ENCODE measurements around the gene ERC2. TPM values are rescaled to one million over a fixed set of nuclear protein-coding genes. Genes with fewer than 3 reads are reported as not detected.
"Not testable (repeated sequence)": the region's sequence is repeated elsewhere in the genome, so short reads cannot be mapped to it uniquely, and the experiment has no call there.

Gene ERC2
- 0.36 TPM in 1 of 2 replicates, not detected in the other for total RNA-seq

- peak; percentile 80 for DNase-seq (ENCODE audit: insufficient read length, low spot score, missing footprints)
- no peak within 1 kb of the TSS for H2AFZ ChIP-seq (ENCODE audit: low read length)
- no peak for TF ChIP-seq CTCF (IDR thresholded peaks at IDR 0.05; ENCODE audit: extremely low read depth, low read depth, low read length)
- H3K27ac ChIP-seq (ENCODE audit: low read depth, low read length): no peak within 1 kb of the TSS
- H3K79me2 ChIP-seq (ENCODE audit: insufficient read depth, low read length): no peaks in the 10 kb centered on the region
- H3K27me3 ChIP-seq (ENCODE audit: insufficient read depth, low read length): peaks cover 20% of the 10 kb centered on the region
- H3K4me1 ChIP-seq (ENCODE audit: insufficient read depth, low read length): no peaks in the 10 kb centered on the region
- no peaks in the 10 kb centered on the region for H3K36me3 ChIP-seq (ENCODE audit: insufficient read depth, low read length)
- H3K4me3 ChIP-seq (ENCODE audit: insufficient read depth, low read length): peak within 1 kb of the TSS; percentile 57
- no peaks in the 10 kb centered on the region for H4K20me1 ChIP-seq (ENCODE audit: insufficient read depth, low read length)
- peak within 1 kb of the TSS; percentile 66 for H3K4me2 ChIP-seq (ENCODE audit: insufficient read depth, low read length)
- no peaks in the 10 kb centered on the region for H3K9me3 ChIP-seq (ENCODE audit: low read depth, low read length)
These were observed at the start of gene ERC2 for GRCh38 chr3:56468184-56469106. TSS of gene ERC2 (minus strand) at chr3:56468467.

GRCh38 chr3:56502738-56503137, 34.5 kb upstream of the ERC2 start:
- no peak overlapping the region for H3K4me2 ChIP-seq (ENCODE audit: insufficient read depth, low read length)
- H3K9me3 ChIP-seq (ENCODE audit: low read depth, low read length): no peaks in the 10 kb centered on the region
- TF ChIP-seq CTCF (IDR thresholded peaks at IDR 0.05; ENCODE audit: extremely low read depth, low read depth, low read length): no peak
- no peaks in the 10 kb centered on the region for H3K79me2 ChIP-seq (ENCODE audit: insufficient read depth, low read length)
- H3K27ac ChIP-seq (ENCODE audit: low read depth, low read length): no peak overlapping the region
- no peaks in the 10 kb centered on the region for H3K4me1 ChIP-seq (ENCODE audit: insufficient read depth, low read length)
- no peaks in the 10 kb centered on the region for H3K27me3 ChIP-seq (ENCODE audit: insufficient read depth, low read length)
- H3K4me3 ChIP-seq (ENCODE audit: insufficient read depth, low read length): no peak overlapping the region
- H4K20me1 ChIP-seq (ENCODE audit: insufficient read depth, low read length): no peaks in the 10 kb centered on the region
- no peaks in the 10 kb centered on the region for H3K36me3 ChIP-seq (ENCODE audit: insufficient read depth, low read length)
- no peak overlapping the region for H2AFZ ChIP-seq (ENCODE audit: low read length)
- no peak for DNase-seq (ENCODE audit: insufficient read length, low spot score, missing footprints)

- not testable (repeated sequence) for DNase-seq (ENCODE audit: insufficient read length, low spot score, missing footprints); H3K27me3 ChIP-seq (ENCODE audit: insufficient read depth, low read length); H3K79me2 ChIP-seq (ENCODE audit: insufficient read depth, low read length); H3K9me3 ChIP-seq (ENCODE audit: low read depth, low read length); H3K4me3 ChIP-seq (ENCODE audit: insufficient read depth, low read length); H3K36me3 ChIP-seq (ENCODE audit: insufficient read depth, low read length); H3K27ac ChIP-seq (ENCODE audit: low read depth, low read length); H2AFZ ChIP-seq (ENCODE audit: low read length); H4K20me1 ChIP-seq (ENCODE audit: insufficient read depth, low read length); H3K4me1 ChIP-seq (ENCODE audit: insufficient read depth, low read length); H3K4me2 ChIP-seq (ENCODE audit: insufficient read depth, low read length)
These were observed 28.1 kb upstream of the ERC2 start for GRCh38 chr3:56496376-56496775.

- Histone ChIP-seq H3K4me1 (ENCODE audit: insufficient read depth, low read length) (no peaks in the 10 kb centered on the region), H4K20me1 (ENCODE audit: insufficient read depth, low read length) (no peaks in the 10 kb centered on the region), H3K4me2 (ENCODE audit: insufficient read depth, low read length) (no peak overlapping the region), H3K27ac (ENCODE audit: low read depth, low read length) (no peak overlapping the region), H2AFZ (ENCODE audit: low read length) (no peak overlapping the region), H3K9me3 (ENCODE audit: low read depth, low read length) (no peaks in the 10 kb centered on the region), H3K36me3 (ENCODE audit: insufficient read depth, low read length) (no peaks in the 10 kb centered on the region), H3K4me3 (ENCODE audit: insufficient read depth, low read length) (no peak overlapping the region), H3K27me3 (ENCODE audit: insufficient read depth, low read length) (no peaks in the 10 kb centered on the region), H3K79me2 (ENCODE audit: insufficient read depth, low read length) (no peaks in the 10 kb centered on the region)
- peak; percentile 87 for DNase-seq (ENCODE audit: insufficient read length, low spot score, missing footprints)
- peak; percentile 94 for TF ChIP-seq CTCF (IDR thresholded peaks at IDR 0.05; ENCODE audit: extremely low read depth, low read depth, low read length)
These were observed 26.5 kb upstream of the ERC2 start for GRCh38 chr3:56494679-56495322.

Data from osteoblast (primary cell).